OCI-LY3 (cell line): ENCODE data around the gene TMEM132D.

Experiments
- H2AFZ ChIP-seq: fragments of 200-600, 300-600 bp; shearing (Covaris generic); 2 replicates; pipeline ENCODE4 v1.6.0; 2014; ENCODE audit warnings: antibody characterized with exemption, low read depth, low read length
- H3K27ac ChIP-seq: fragments of 200-600, 300-600 bp; sonication (generic); 2 replicates; pipeline ENCODE4 v1.5.1; 2014; ENCODE audit warnings: mild to moderate bottlenecking, low read length, moderate library complexity, mixed read lengths
- H3K27me3 ChIP-seq: fragments of 200-600, 300-600 bp; sonication (generic); 2 replicates; pipeline ENCODE4 v1.6.1; 2014; ENCODE audit warnings: low read depth, low read length, mixed read lengths
- H3K36me3 ChIP-seq: fragments of 200-600, 300-600 bp; sonication (generic); replicated peaks from 2 replicates; pipeline ENCODE3; 2014; ENCODE audit warnings: low read depth, low read length, mixed read lengths
- H3K4me1 ChIP-seq: fragments of 300-600, 200-600 bp; sonication (generic); 2 replicates; pipeline ENCODE4 v1.6.1; 2014; ENCODE audit warnings: low read length, mixed read lengths
- H3K4me2 ChIP-seq: fragments of 200-600, 300-600 bp; sonication (generic); 2 replicates; pipeline ENCODE4 v1.6.1; 2014; ENCODE audit warnings: low read length, mixed read lengths
- H3K4me3 ChIP-seq: fragments of 300-600, 200-600 bp; sonication (generic); 2 replicates; pipeline ENCODE4 v1.5.1; 2014; ENCODE audit warnings: antibody characterized with exemption, mild to moderate bottlenecking, low read length, moderate library complexity
- H3K79me2 ChIP-seq: fragments of 300-600, 200-600 bp; shearing (Covaris generic); 2 replicates; pipeline ENCODE4 v1.6.1; 2014; ENCODE audit warnings: mild to moderate bottlenecking, low read length, mixed read lengths
- H3K9ac ChIP-seq: fragments of 300-600, 200-600 bp; shearing (Covaris generic); 2 replicates; pipeline ENCODE4 v1.6.0; 2014; ENCODE audit warnings: mild to moderate bottlenecking, low read length, moderate library complexity
- H3K9me3 ChIP-seq: fragments of 200-600, 300-600 bp; shearing (Covaris generic); 2 replicates; pipeline ENCODE4 v1.6.1; 2014; ENCODE audit warnings: low read length, mixed read lengths; ENCODE audit not compliant: insufficient read depth
- H4K20me1 ChIP-seq: fragments of 200-600, 300-600 bp; sonication (generic); 2 replicates; pipeline ENCODE4 v1.6.1; 2016; ENCODE audit warnings: low read length, mixed read lengths; ENCODE audit not compliant: insufficient read depth
- EZH2phosphoT487 ChIP-seq: fragments of 200-600 bp; shearing (Covaris generic); IDR thresholded peaks from 2 replicates; pipeline ENCODE4 v1.6.1; 2018; ENCODE audit warnings: antibody characterized with exemption, mixed run types, low read depth
- TF ChIP-seq, protein P1 (sequence below): fragments of 200-600, 300-600 bp; sonication (generic); IDR thresholded peaks from 2 replicates; pipeline ENCODE4 v1.5.1; 2014; ENCODE audit warnings: antibody characterized with exemption, low read length, low read depth

The TMEM132D gene

GRCh38 chr12:129069886-129070285 lies 833.9 kb downstream of the TMEM132D start:
- Histone ChIP-seq H3K79me2 (no peaks in the 10 kb centered on the region), H3K9me3 (no peaks in the 10 kb centered on the region), H2AFZ (no peak overlapping the region), H3K27ac (no peak overlapping the region), H4K20me1 (no peaks in the 10 kb centered on the region), H3K4me2 (no peak overlapping the region), H3K36me3 (no peaks in the 10 kb centered on the region), H3K4me3 (no peak overlapping the region), H3K27me3 (no peaks in the 10 kb centered on the region), H3K9ac (no peak overlapping the region), H3K4me1 (no peaks in the 10 kb centered on the region)
- TF ChIP-seq, protein P1, sequence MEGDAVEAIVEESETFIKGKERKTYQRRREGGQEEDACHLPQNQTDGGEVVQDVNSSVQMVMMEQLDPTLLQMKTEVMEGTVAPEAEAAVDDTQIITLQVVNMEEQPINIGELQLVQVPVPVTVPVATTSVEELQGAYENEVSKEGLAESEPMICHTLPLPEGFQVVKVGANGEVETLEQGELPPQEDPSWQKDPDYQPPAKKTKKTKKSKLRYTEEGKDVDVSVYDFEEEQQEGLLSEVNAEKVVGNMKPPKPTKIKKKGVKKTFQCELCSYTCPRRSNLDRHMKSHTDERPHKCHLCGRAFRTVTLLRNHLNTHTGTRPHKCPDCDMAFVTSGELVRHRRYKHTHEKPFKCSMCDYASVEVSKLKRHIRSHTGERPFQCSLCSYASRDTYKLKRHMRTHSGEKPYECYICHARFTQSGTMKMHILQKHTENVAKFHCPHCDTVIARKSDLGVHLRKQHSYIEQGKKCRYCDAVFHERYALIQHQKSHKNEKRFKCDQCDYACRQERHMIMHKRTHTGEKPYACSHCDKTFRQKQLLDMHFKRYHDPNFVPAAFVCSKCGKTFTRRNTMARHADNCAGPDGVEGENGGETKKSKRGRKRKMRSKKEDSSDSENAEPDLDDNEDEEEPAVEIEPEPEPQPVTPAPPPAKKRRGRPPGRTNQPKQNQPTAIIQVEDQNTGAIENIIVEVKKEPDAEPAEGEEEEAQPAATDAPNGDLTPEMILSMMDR: no peak
- no peak for TF ChIP-seq EZH2phosphoT487

GRCh38 chr12:129068684-129069083 lies 835.1 kb downstream of the TMEM132D start:
- no peak overlapping the region for H3K27ac ChIP-seq
- no peaks in the 10 kb centered on the region for H4K20me1 ChIP-seq
- H3K4me3 ChIP-seq: no peak overlapping the region
- no peaks in the 10 kb centered on the region for H3K9me3 ChIP-seq
- no peaks in the 10 kb centered on the region for H3K79me2 ChIP-seq
- TF ChIP-seq, protein P1: no peak
- no peak for TF ChIP-seq EZH2phosphoT487
- H3K9ac ChIP-seq: no peak overlapping the region
- H2AFZ ChIP-seq: no peak overlapping the region
- H3K27me3 ChIP-seq: no peaks in the 10 kb centered on the region
- no peaks in the 10 kb centered on the region for H3K4me1 ChIP-seq
- H3K36me3 ChIP-seq: no peaks in the 10 kb centered on the region
- no peak overlapping the region for H3K4me2 ChIP-seq

- Histone ChIP-seq H2AFZ (no peak overlapping the region), H3K9ac (no peak overlapping the region), H4K20me1 (no peaks in the 10 kb centered on the region), H3K4me1 (no peaks in the 10 kb centered on the region), H3K9me3 (no peaks in the 10 kb centered on the region), H3K4me3 (no peak overlapping the region), H3K79me2 (no peaks in the 10 kb centered on the region), H3K4me2 (no peak overlapping the region), H3K27ac (no peak overlapping the region), H3K27me3 (no peaks in the 10 kb centered on the region), H3K36me3 (no peaks in the 10 kb centered on the region)
- no peak for TF ChIP-seq EZH2phosphoT487
- TF ChIP-seq, protein P1: no peak
Measured at GRCh38 chr12:129067491-129067890, 836.3 kb downstream of the TMEM132D start.

- Histone ChIP-seq H3K27me3 (no peaks in the 10 kb centered on the region), H3K4me3 (no peak overlapping the region), H3K9me3 (no peaks in the 10 kb centered on the region), H3K4me2 (no peak overlapping the region), H4K20me1 (no peaks in the 10 kb centered on the region), H3K36me3 (no peaks in the 10 kb centered on the region), H3K9ac (no peak overlapping the region), H3K79me2 (no peaks in the 10 kb centered on the region), H3K4me1 (no peaks in the 10 kb centered on the region), H2AFZ (no peak overlapping the region), H3K27ac (no peak overlapping the region)
- TF ChIP-seq, protein P1: no peak
- TF ChIP-seq EZH2phosphoT487: no peak
Measured at GRCh38 chr12:129064209-129064855, 839.5 kb downstream of the TMEM132D start.
